HepG2 (cell line): ENCODE measurements around the gene CHP1. TPM values are rescaled to one million over a fixed set of nuclear protein-coding genes. Genes with fewer than 3 reads are reported as not detected.

ENCODE experiments used
- ADNP ChIP-seq: sonication (generic); formaldehyde crosslinking; IDR thresholded peaks from 2 replicates; pipeline ENCODE4 v1.4.0; 2020; ENCODE audit warnings: missing genetic modification reagents
- CBX1 ChIP-seq: IDR thresholded peaks from one replicate; pipeline ENCODE4 v1.6.1; 2016; ENCODE audit warnings: antibody characterized with exemption, low read depth
- CCAR2 ChIP-seq: fragments of 200-400 bp; formaldehyde crosslinking; optimal IDR thresholded peaks from 2 replicates; pipeline ENCODE3; 2018; ENCODE audit warnings: low read depth, mild to moderate bottlenecking, low read length, moderate library complexity
- CREB1 ChIP-seq, 2 experiments: fragments of 450-650 bp in 1 of 2; IDR thresholded peaks; 2 replicates each; pipeline ENCODE4 v1.6.1; 2016 to 2017; ENCODE audit warnings: control low read depth in 1 of 2, mild to moderate bottlenecking in 1 of 2, missing compliant biosample characterization in 1 of 2, missing genetic modification characterization in 1 of 2
- DBP ChIP-seq: sonication (generic); formaldehyde crosslinking; IDR thresholded peaks from 2 replicates; pipeline ENCODE4 v1.4.0; 2020; ENCODE audit warnings: missing genetic modification reagents; ENCODE audit errors: not compliant biosample characterization
- HDAC2 ChIP-seq: sonication (generic); formaldehyde crosslinking; IDR thresholded peaks from 2 replicates; pipeline ENCODE4 v1.4.0; 2020; ENCODE audit warnings: missing genetic modification reagents
- HNF4G ChIP-seq, 2 experiments: sonication (generic) in 1 of 2; formaldehyde crosslinking in 1 of 2; IDR thresholded peaks; 2 replicates each; pipeline versions ENCODE4 v1.4.0 to v1.6.1; 2011 to 2020; ENCODE audit warnings: borderline replicate concordance in 2 of 2, low read depth in 2 of 2, mild to moderate bottlenecking in 2 of 2, low read length in 1 of 2, missing genetic modification reagents in 1 of 2, moderate library complexity in 1 of 2
- IKZF5 ChIP-seq: IDR thresholded peaks from 2 replicates; pipeline ENCODE4 v1.6.1; 2018; ENCODE audit warnings: missing genetic modification reagents, mild to moderate bottlenecking, missing compliant biosample characterization
- KDM1A ChIP-seq: IDR thresholded peaks from 2 replicates; pipeline ENCODE4 v1.6.1; 2016; ENCODE audit warnings: missing compliant biosample characterization
- KLF16 ChIP-seq, 2 experiments: sonication (generic) in 1 of 2; formaldehyde crosslinking in 1 of 2; IDR thresholded peaks; 2 replicates each; pipeline versions ENCODE4 v1.6.1 to v1.8.0; 2016 to 2023; ENCODE audit warnings: missing genetic modification reagents in 2 of 2, missing compliant biosample characterization in 1 of 2
- MTA3 ChIP-seq: sonication (generic); formaldehyde crosslinking; IDR thresholded peaks from 2 replicates; pipeline ENCODE4 v1.4.0; 2020; ENCODE audit warnings: missing genetic modification reagents
- TCF7 ChIP-seq: sonication (generic); IDR thresholded peaks from 2 replicates; pipeline ENCODE4 v1.6.1; 2016; ENCODE audit warnings: antibody characterized with exemption, low read depth
- ZNF160 ChIP-seq: sonication (generic); formaldehyde crosslinking; IDR thresholded peaks from 2 replicates; pipeline ENCODE4 v1.8.0; 2022; ENCODE audit warnings: mild to moderate bottlenecking, inconsistent platforms, missing genetic modification reagents
- ZNF432 ChIP-seq: sonication (generic); formaldehyde crosslinking; IDR thresholded peaks from 2 replicates; pipeline ENCODE4 v1.5.0; 2020; ENCODE audit warnings: missing genetic modification reagents, mild to moderate bottlenecking, borderline replicate concordance
- ZNF468 ChIP-seq: sonication (generic); formaldehyde crosslinking; IDR thresholded peaks from 2 replicates; pipeline ENCODE4 v1.8.0; 2022; ENCODE audit warnings: mild to moderate bottlenecking, moderate library complexity, missing genetic modification reagents
- ZNF572 ChIP-seq: sonication (generic); formaldehyde crosslinking; IDR thresholded peaks from 2 replicates; pipeline ENCODE4 v1.5.1; 2020; ENCODE audit warnings: mild to moderate bottlenecking, missing genetic modification reagents
- ZNF678 ChIP-seq: sonication (generic); formaldehyde crosslinking; IDR thresholded peaks from 2 replicates; pipeline ENCODE4 v1.4.0; 2020; ENCODE audit warnings: mild to moderate bottlenecking, missing genetic modification reagents
- ZNF691 ChIP-seq: sonication (generic); formaldehyde crosslinking; IDR thresholded peaks from 2 replicates; pipeline ENCODE4 v1.4.0; 2020; ENCODE audit warnings: missing genetic modification reagents, low read depth, mild to moderate bottlenecking, borderline replicate concordance
- ZNF704 ChIP-seq: sonication (generic); formaldehyde crosslinking; IDR thresholded peaks from 2 replicates; pipeline ENCODE4 v1.8.1; 2023; ENCODE audit warnings: mild to moderate bottlenecking, inconsistent platforms, moderate library complexity, missing genetic modification reagents, borderline replicate concordance
- ZXDC ChIP-seq: sonication (generic); formaldehyde crosslinking; IDR thresholded peaks from 2 replicates; pipeline ENCODE4 v1.5.0; 2020; ENCODE audit warnings: mild to moderate bottlenecking, missing genetic modification reagents
- polyA plus RNA-seq, 8 experiments: library from polyadenylated mRNA; depleted of rRNA in 3 of 8; stranded (reverse) in 7 of 8; unstranded in 1 of 8; fragments of >200 nt; fragmentation: Illumina TruSeq in 4 of 8; extraction: Trizol in 4 of 8; gene quantifications; 2 replicates each; pipeline versions ENCODE4 v1.2.1 to v1.2.3, GENCODE V29; 2011 to 2016; ENCODE audit warnings: low read depth in 4 of 8, missing spikeins in 1 of 8, mixed read lengths in 1 of 8; ENCODE audit not compliant: insufficient read depth in 1 of 8
- total RNA-seq, 5 experiments: library from RNA; depleted of rRNA; stranded (reverse); fragments of >200 nt; fragmentation: Illumina TruSeq; extraction: Trizol; gene quantifications; 2 replicates each; pipeline ENCODE4 v1.2.3, GENCODE V29; 2016; ENCODE audit warnings: low read depth in 1 of 5

CHP1 gene
- total and polyA plus RNA-seq, 2 of the 13 experiments (the other 11 are each of a cell fraction or from before 2014, with no cell fraction given), result 49.6 to 76.4 TPM

GRCh38 chr15:41241221-41241964 is 10.3 kb downstream of the CHP1 start (continued):
- TF ChIP-seq HNF4G (IDR thresholded peaks at IDR 0.05; ENCODE audit: borderline replicate concordance, low read depth, low read length) (peak; percentile 79), HNF4G (CRISPR knock-in tag; IDR thresholded peaks at IDR 0.05; ENCODE audit: borderline replicate concordance, low read depth) (no peak), TCF7 (0 out of 2 replicates have a peak, but pooled peaks have one; percentile 24), MTA3 (CRISPR knock-in tag) (no peak), KDM1A (peak; percentile 79; the same call in 1 of the 2 replicates), ADNP (no peak), ZNF468 (CRISPR knock-in tag) (no peak), ZNF704 (CRISPR knock-in tag) (no peak), CREB1 (IDR thresholded peaks at IDR 0.05) (no peak), CREB1 (CRISPR knock-in tag; IDR thresholded peaks at IDR 0.05) (no peak), ZNF572 (CRISPR knock-in tag) (no peak), IKZF5 (CRISPR knock-in tag) (0 out of 2 replicates have a peak, but pooled peaks have one; percentile 32), ZXDC (CRISPR knock-in tag) (no peak), ZNF160 (CRISPR knock-in tag) (no peak), ZNF691 (CRISPR knock-in tag) (no peak), CBX1 (no peak), ZNF678 (CRISPR knock-in tag) (no peak), KLF16 (CRISPR knock-in tag; IDR thresholded peaks at IDR 0.05) (no peak), CCAR2 (no peak), HDAC2 (peak; percentile 61; the same call in 1 of the 2 replicates), ZNF432 (CRISPR knock-in tag) (no peak), DBP (CRISPR knock-in tag) (no peak)
